Measurements from ENCODE around the gene PRSS21. TPM values are rescaled to one million over a fixed set of nuclear protein-coding genes. Genes with fewer than 3 reads are reported as not detected.

PRSS21 gene
- total RNA-seq, 2 donors from 2014 or later, result 1.8 to 2.4 TPM

- ATAC-seq (no peak), DNase-seq (ENCODE audit: low spot score in 2 of 2) (no peak)
- Mint-ChIP-seq H3K27ac (no peak overlapping the region), H3K36me3 (peaks cover 0 to 6% of the 10 kb centered on the region in 2 donors), H3K9me3 (peaks cover 0 to 4% of the 10 kb centered on the region in 2 donors)
Observed at GRCh38 chr16:2840914-2841313, 23.9 kb downstream of the PRSS21 start.

GRCh38 chr16:2841606-2842339, 24.7 kb downstream of the PRSS21 start:
- ATAC-seq (peak in 1 of 2 donors; percentile 13), DNase-seq (ENCODE audit: low spot score in 2 of 2) (no peak)
- Mint-ChIP-seq H3K36me3 (peaks cover 0 to 6% of the 10 kb centered on the region in 2 donors), H3K9me3 (peaks cover 0 to 4% of the 10 kb centered on the region in 2 donors), H3K27ac (peak overlapping the region in 1 of 2 donors; percentile 84)

- peak; percentile 73 to 80 for DNase-seq (ENCODE audit: low spot score in 2 of 2)
- Mint-ChIP-seq H3K27ac (peak overlapping the region; percentile 5 to 84), H3K36me3 (peaks cover 0 to 6% of the 10 kb centered on the region in 2 donors), H3K9me3 (peaks cover 0 to 4% of the 10 kb centered on the region in 2 donors)
- peak; percentile 36 to 40 for ATAC-seq
Observed at GRCh38 chr16:2842340-2843000, 25.4 kb downstream of the PRSS21 start.

- Mint-ChIP-seq H3K9me3 (peaks cover 0 to 4% of the 10 kb centered on the region in 2 donors), H3K27ac (no peak overlapping the region), H3K36me3 (peaks cover 0 to 6% of the 10 kb centered on the region in 2 donors)
- DNase-seq (ENCODE audit: low spot score in 2 of 2) (no peak), ATAC-seq (no peak)
Observed at GRCh38 chr16:2843526-2843925, 26.5 kb downstream of the PRSS21 start.

GRCh38 chr16:2845116-2845515, 28.1 kb downstream of the PRSS21 start:
- Mint-ChIP-seq H3K9me3 (peaks cover 0 to 4% of the 10 kb centered on the region in 2 donors), H3K36me3 (peaks cover 0 to 6% of the 10 kb centered on the region in 2 donors), H3K27ac (no peak overlapping the region)
- DNase-seq (ENCODE audit: low spot score in 2 of 2), result no peak
- no peak for ATAC-seq

- H3K9me3 Mint-ChIP-seq, result peaks cover 0 to 4% of the 10 kb centered on the region in 2 donors
- no peak for DNase-seq (ENCODE audit: low spot score in 2 of 2)
- peak; percentile 84 to 88 for ATAC-seq
- H3K27ac Mint-ChIP-seq, result peak overlapping the region in 1 of 2 donors; percentile 48
- H3K36me3 Mint-ChIP-seq, result peaks cover 0 to 6% of the 10 kb centered on the region in 2 donors
Observed at GRCh38 chr16:2846511-2847310, 29.7 kb downstream of the PRSS21 start.

- no peak for DNase-seq (ENCODE audit: low spot score in 2 of 2)
- no peak overlapping the region for H3K27ac Mint-ChIP-seq
- peaks cover 2 to 7% of the 10 kb centered on the region in 2 donors for H3K9me3 Mint-ChIP-seq
- ATAC-seq, result no peak
- H3K36me3 Mint-ChIP-seq, result peaks cover 2 to 4% of the 10 kb centered on the region in 2 donors
Observed at GRCh38 chr16:2848933-2849725, 32.1 kb downstream of the PRSS21 start.

GRCh38 chr16:2852003-2852730, 35.1 kb downstream of the PRSS21 start:
- no peak for ATAC-seq
- no peak overlapping the region for H3K27ac Mint-ChIP-seq
- peaks cover 9 to 15% of the 10 kb centered on the region in 2 donors for H3K9me3 Mint-ChIP-seq
- peaks cover 10 to 17% of the 10 kb centered on the region in 2 donors for H3K36me3 Mint-ChIP-seq
- DNase-seq (ENCODE audit: low spot score in 2 of 2), result no peak

- Mint-ChIP-seq H3K9me3 (peaks cover 9 to 15% of the 10 kb centered on the region in 2 donors), H3K27ac (no peak overlapping the region), H3K36me3 (peaks cover 10 to 17% of the 10 kb centered on the region in 2 donors)
- DNase-seq (ENCODE audit: low spot score in 2 of 2) (no peak), ATAC-seq (no peak)
Observed at GRCh38 chr16:2852731-2853507, 35.9 kb downstream of the PRSS21 start.

GRCh38 chr16:2853531-2854073, 36.6 kb downstream of the PRSS21 start:
- Mint-ChIP-seq H3K9me3 (peaks cover 9 to 15% of the 10 kb centered on the region in 2 donors), H3K36me3 (peaks cover 10 to 17% of the 10 kb centered on the region in 2 donors), H3K27ac (no peak overlapping the region)
- no peak for ATAC-seq
- DNase-seq (ENCODE audit: low spot score in 2 of 2), result no peak

GRCh38 chr16:2854700-2855309, 37.8 kb downstream of the PRSS21 start:
- ATAC-seq (no peak), DNase-seq (ENCODE audit: low spot score in 2 of 2) (no peak)
- H3K27ac Mint-ChIP-seq, result no peak overlapping the region
- peaks cover 10 to 17% of the 10 kb centered on the region in 2 donors for H3K36me3 Mint-ChIP-seq
- H3K9me3 Mint-ChIP-seq, result peaks cover 9 to 15% of the 10 kb centered on the region in 2 donors

GRCh38 chr16:2855536-2855935, 38.5 kb downstream of the PRSS21 start:
- Mint-ChIP-seq H3K27ac (no peak overlapping the region), H3K9me3 (peaks cover 9 to 15% of the 10 kb centered on the region in 2 donors), H3K36me3 (peaks cover 10 to 17% of the 10 kb centered on the region in 2 donors)
- DNase-seq (ENCODE audit: low spot score in 2 of 2) (no peak), ATAC-seq (no peak)

GRCh38 chr16:2856061-2856670, 39.1 kb downstream of the PRSS21 start:
- peaks cover 10 to 17% of the 10 kb centered on the region in 2 donors for H3K36me3 Mint-ChIP-seq
- no peak overlapping the region for H3K27ac Mint-ChIP-seq
- DNase-seq (ENCODE audit: low spot score in 2 of 2), result no peak
- peaks cover 9 to 15% of the 10 kb centered on the region in 2 donors for H3K9me3 Mint-ChIP-seq
- no peak for ATAC-seq
